ENCODE results near the gene KIF23.

DNA sequence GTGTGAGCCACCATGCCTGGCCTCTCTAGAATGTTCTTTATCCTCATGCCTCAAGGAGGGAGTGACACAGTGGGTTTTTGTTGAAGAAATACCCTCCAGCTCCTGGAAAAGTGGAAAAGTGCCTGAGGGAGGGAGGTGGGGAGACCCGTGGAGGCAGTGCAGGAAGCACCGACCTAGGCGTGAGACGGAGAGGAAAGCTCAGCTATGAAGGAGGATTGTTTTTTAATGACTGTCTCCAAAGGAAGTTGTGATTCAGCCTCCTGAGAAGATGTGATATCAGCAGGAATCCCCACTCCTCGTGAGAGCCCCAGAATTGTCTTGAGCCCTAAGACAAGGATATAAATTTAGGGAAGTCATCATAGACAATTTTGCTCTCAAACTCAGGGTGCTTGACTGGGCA, 60.1 kb downstream of the KIF23 start:
- TF ChIP-seq, protein P1, sequence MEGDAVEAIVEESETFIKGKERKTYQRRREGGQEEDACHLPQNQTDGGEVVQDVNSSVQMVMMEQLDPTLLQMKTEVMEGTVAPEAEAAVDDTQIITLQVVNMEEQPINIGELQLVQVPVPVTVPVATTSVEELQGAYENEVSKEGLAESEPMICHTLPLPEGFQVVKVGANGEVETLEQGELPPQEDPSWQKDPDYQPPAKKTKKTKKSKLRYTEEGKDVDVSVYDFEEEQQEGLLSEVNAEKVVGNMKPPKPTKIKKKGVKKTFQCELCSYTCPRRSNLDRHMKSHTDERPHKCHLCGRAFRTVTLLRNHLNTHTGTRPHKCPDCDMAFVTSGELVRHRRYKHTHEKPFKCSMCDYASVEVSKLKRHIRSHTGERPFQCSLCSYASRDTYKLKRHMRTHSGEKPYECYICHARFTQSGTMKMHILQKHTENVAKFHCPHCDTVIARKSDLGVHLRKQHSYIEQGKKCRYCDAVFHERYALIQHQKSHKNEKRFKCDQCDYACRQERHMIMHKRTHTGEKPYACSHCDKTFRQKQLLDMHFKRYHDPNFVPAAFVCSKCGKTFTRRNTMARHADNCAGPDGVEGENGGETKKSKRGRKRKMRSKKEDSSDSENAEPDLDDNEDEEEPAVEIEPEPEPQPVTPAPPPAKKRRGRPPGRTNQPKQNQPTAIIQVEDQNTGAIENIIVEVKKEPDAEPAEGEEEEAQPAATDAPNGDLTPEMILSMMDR (IDR thresholded peaks at IDR 0.05), result no peak
- no peak for TF ChIP-seq POLR2A (IDR thresholded peaks at IDR 0.05)
- TF ChIP-seq POLR2AphosphoS5 (IDR thresholded peaks at IDR 0.05), result no peak
